GM19468 (cell line): Measurements from ENCODE around the gene RHOBTB3.
A peak's percentile ranks its signal among the peaks of the same experiment; 100 is the strongest.
"Not testable (repeated sequence)": the region's sequence is repeated elsewhere in the genome, so short reads cannot be mapped to it uniquely, and the experiment has no call there.

Source experiments
- ATAC-seq: cut with Tn5 transposase; IDR thresholded peaks from one replicate; pipeline ENCODE4 v1.9.1; 2021; ENCODE audit warnings: mild to moderate bottlenecking, moderate library complexity, moderate number of reproducible peaks; ENCODE audit not compliant: unreplicated experiment; ENCODE audit errors: extremely low read depth

Gene RHOBTB3

DNA sequence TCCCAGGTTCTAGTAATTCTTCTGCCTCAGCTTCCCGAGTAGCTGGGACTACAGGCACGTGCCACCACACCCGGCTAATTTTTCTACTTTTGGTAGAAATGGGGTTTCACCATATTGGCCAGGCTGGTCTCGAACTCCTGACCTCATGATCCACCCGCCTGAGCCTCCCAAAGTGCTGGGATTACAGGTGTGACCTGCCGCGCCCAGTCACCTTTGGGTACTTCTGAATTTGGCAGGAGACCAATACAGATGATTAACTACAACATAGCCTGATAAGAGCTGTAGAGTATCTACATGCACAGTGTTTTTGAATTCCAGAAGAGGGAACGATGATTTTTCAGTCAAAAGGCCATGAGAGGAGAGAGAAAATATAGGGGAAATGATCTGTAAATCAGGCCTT is 81.9 kb downstream of the RHOBTB3 start:
- ATAC-seq = not testable (repeated sequence)

DNA sequence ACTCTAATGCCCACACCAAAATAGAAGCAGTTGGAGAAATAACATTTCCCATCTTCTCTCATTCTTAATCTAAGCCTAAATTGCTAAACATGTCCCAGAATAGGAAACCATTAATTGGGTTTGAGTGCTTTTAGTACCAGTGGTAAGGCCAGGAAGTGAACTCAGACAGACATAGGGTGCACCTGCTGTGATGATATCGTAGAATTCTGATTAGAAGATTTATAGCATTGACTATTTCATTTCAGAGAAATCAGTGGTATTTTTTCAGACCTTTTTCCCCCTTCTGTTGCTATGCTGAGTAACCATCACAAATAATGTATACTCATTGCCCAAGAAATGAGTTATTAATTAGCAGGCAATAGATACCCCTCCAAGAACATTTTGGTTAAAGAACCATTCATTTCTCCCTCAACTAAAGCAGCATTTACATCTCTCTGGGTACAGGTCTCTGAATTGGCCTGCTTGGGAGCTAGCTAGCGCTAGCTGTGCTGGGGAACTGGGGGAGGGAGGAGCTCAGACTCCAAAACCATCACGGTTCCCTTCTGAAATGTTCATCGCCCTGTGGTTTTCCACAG is 84.1 kb downstream of the RHOBTB3 start:
- ATAC-seq = no peak

DNA sequence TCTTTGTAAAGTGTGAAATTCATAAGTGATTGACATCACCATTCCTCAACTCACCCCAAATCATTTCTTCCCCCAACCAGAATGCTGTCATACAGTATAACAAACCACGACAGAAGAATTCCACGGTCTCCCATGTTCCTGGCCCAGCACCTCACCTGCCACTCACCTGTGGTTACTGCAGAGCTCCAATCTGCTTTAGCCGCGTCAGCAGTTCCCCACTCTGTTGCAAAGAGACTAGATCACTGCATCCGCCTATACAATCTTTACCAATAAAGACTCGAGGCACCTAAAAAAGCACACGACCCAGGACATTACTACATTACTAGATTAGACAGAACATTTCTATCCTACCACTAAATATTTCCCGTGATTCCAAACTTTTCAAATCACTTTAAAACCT is 85.2 kb downstream of the RHOBTB3 start:
- no peak for ATAC-seq

DNA sequence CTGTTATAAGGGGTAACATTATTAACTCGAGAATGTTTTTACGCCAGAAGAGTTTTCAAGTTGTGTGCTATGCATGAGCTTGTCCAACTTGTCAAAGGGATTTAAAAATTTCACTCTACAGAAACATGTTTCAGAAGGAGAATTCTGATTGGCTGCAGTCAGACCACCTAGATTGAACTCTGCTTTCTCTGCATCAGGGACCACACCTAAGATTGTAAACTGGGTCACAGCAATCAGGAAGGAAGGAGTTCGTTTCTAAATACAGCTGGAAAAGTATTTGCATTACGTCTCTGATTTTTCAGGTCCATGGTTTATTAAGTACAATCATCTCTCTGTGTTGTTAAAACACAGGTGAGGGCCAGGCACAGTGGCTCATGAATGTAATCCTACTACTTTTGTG is 85.6 kb downstream of the RHOBTB3 start:
- ATAC-seq = no peak

DNA sequence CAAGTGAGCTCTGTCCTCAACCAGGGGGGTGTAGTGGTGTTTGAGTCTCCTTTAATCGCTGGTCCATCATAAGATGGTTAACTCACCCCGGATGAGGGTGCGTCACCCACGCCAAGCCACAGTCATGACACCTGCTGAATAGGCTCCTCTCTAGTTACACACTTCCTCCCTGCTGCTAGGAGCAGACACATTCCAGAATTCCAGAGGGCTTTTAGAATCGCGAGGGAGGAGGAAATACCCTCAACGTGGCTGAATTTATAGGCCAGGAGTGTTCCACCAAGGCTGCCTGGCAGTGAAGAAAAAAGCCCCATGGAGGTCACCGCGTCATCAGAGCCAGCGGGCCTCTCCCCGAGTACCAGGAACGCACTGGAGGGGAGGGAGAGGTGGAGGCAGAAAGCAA is 86.3 kb downstream of the RHOBTB3 start:
- ATAC-seq = no peak

DNA sequence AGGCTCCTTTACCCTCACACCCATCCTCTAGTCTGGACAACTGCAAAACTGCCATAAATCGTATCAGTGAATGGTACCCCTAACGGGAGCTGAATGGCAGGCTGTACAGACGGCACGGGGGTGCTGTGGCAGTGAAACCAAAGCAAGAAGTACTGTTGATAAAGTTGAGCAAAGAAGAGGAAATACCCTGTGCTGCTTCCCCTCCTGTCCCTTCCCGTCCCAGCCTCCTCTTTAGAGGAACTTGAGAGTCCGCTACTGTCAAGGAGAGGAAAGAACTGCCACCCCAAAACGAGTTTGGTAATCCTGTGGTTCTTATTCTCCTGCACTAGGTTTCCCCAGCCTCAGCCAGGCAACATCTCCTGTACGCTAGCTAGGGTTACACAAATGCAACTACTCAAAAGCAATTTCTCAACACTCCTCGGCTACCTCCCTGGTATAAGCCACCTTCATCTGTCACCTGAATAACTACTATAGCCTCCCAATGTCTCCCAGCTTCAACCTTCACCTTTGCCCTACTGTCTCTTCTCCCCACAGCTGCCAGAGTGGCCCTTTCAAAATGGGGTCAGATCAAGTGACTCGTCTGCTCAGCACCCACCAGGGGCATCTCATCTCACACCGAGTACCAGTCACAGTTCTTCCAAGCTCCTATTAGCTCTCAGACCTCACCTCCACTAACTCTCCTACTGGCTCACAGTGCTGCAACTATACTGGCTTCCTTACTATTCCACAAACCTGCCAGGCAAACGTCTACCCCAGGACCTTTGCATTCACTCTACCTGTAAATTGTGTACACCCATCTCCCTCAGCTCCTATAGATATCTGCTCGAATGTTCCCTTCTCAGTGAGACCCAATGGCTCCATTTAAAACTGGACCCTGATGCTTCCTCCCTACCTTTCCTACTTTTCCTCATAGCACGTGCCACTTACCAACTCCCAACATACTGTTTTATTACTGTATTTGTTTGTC is 87.3 kb downstream of the RHOBTB3 start:
- ATAC-seq = no peak

DNA sequence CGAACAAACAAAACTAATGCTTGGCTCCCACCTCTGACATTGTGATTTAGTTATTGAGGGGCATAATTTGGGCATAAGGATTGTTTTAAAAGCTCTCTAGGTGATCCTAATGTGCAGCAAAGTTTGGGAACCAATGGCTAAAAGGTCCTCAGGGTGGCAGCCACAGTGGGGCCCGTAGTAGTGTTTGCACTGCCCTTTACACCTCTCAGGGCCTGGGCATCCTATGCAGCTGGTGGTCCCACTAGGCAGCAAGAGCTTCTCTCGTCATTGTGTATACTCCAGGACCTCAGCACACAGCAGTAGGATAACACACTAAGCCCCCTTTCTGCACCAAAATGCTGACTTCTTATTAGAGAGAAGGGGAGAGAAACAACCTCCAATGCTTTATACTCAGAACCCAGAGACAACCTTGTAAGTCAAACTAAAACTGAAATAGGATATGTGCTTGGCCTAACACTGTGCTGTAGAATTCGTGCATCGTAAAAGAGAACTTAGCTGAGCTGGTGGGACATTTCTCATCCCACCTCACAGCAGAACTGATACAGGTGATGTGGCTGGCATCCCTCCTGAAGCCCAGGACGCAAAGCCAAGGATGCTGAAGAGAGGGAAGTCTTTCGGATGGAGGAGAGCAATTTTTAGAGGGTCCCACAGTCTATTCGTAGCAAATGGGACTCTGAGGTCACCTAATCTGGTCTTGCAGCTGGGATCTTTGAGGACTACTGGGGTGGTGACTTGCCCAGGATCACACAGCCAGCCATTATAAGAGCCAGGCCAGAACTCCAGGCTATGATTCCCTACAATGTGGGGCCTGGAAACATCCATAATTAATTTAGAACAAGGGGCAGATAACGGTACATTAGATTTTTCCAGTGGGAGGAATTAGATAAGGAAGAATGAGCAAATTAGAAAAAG is 90.2 kb downstream of the RHOBTB3 start:
- no peak for ATAC-seq

DNA sequence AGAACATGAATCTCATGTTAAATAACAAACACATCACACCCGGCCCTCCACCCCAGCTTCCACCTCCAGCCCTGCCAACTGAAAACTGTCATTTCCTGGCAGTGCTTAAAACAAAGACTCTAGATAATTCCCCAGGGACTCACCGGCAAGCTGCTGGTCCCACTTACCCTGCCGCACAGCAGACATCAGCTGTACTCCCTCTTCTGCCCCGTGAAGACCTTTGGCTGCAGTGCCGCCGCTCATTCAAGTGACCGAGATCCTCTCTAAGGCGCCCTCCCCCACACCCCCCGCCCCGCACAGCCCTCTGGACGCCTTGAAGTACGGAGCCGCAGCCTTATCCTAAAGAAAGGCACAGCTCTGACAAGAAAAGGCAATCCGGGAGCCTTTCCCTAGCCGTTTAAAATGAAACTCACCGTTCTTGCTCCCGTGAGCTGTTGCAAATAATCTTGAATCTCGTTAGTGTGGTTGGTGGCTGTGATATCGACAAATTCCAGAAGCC is 91.0 kb downstream of the RHOBTB3 start:
- peak; percentile 21 for ATAC-seq

DNA sequence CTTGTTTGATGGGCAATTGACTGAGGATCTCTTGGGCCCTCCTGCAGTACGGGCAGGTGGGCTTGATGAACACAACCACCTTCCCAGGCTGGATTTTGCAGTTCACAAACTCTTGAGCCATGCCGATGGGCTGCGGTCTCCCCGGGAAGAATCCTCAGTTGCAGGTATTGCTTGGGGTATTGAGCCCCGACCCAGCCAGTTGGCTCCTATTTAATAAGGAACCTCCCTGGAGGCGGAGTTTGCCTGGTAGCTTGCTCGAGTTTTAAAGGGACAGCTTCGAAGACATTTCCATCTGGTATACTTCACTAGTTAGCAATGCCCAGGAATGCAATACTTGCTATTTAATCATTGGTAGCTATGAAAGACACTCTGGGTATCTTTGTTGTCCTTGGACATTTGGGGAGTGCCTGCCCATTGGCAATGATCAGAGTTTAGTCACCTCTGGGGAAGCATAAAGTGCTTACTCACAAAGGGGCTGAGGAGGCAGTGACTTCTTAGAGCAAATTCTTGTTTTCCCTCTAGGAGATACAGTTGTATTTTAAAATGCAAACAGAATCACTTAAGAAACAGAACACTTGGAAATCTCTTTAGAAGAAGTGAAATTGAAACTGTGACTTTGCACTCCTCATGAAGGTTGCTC is 91.5 kb downstream of the RHOBTB3 start, which contains the start of gene GLRX:
Gene GLRX, minus strand, starts transcription at position 185 of the 640 bp plus-strand sequence. Its CDS starts 64 bp downstream, at position 121.
- ATAC-seq = no peak

DNA sequence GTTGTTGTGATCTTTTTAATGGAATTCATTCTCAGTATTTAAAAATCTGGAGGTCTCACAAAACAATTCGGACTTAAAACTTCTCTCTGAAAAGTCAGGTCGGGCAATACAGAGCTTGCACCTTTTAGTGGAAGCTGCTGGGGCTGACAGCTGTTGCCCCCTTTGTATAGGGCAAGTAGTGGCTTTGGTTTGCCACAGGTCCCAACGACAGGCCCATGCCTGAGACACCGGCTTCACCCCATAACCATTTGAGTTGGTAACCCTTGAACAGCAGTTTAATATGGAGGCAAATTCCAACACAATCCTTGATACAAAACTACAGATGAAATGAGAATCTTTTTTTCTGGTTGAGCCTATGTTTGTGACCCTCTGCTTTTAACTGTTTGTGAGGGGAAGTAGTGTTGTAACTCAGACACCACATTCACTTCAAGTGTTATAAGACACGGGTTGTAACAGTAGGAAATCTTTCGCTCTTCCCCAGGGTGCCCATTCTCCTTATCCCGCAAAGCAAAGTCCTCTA is 92.1 kb downstream of the RHOBTB3 start:
- ATAC-seq = no peak

DNA sequence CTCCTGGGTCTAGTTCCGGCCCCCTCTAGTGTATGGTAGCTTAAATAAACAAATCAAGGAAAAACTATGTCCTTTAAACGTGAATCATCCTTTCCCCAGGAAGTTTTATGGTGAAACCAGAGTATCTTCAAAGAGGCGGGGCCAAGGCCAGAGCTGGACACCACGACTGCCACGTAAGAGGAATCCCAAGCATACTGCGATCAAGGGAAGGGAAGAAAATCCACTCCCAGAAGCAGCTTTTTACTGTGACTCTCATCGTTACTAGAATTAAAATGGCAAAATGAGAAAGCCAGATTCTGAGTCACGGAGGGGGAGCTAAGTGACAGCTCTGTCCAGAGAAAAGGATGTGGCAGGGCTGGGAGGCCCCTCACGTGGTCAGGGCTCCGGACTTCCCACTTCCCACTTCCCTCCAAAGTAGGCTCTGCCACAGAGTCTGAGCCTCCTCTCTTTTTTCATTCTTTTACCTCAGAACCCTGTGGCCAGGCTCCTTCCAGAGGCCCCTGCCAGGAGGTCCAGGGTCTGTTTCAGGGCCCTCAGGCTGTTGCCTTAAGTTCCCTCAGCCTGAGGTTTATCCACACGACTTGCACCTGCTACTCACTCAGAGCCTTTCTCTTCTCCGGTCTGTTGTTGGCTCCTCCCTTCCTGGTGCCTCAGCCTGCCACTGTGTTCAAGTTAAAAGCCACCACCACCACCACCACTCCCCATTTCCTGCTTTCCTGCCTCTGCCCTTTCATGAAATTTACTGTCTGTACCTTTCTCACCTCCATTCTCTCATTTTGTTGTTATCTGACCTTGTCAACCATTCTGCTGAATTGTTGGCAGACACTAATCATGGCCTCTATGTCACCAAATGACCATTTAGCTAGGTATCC is 92.8 kb downstream of the RHOBTB3 start:
- peak; percentile 40 for ATAC-seq

DNA sequence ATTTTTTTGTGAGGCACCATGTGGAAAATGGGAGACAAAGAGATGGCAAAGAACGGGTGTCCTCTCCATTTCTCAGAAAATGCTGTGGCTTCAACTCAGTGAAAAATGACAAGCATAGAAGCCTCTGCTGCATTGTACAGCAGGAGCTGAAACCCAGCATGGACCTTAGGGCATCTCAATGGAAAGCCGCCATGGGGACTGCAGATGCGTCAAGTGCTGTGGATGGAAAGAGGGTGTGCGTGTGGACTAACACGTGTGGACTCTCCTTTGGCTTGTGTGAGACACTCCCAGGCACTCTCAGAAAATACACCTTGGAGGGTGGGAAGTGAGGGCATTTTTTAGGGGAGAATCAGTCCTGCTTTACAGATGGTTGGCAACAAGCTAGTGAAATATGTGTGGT is 93.6 kb downstream of the RHOBTB3 start:
- ATAC-seq = no peak

DNA sequence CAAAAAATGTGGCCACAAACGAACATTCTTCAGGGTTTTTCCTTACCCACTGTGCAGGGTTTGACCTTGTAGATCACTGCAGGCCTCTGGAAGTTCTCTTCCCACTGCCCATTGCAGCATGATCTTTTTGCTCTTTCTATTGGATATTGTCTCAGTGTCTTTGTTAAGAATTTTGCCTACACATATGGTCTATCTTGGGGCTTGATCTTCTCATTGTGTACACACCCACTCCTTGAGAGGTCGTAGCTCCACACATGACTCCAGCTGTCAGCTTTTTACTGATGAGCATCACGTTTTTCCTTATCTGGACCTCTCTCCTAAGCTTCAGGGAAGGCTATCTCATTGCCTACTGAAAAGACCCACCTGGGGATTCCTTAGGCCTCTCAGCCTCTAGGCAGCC is 94.4 kb downstream of the RHOBTB3 start:
- ATAC-seq = no peak

DNA sequence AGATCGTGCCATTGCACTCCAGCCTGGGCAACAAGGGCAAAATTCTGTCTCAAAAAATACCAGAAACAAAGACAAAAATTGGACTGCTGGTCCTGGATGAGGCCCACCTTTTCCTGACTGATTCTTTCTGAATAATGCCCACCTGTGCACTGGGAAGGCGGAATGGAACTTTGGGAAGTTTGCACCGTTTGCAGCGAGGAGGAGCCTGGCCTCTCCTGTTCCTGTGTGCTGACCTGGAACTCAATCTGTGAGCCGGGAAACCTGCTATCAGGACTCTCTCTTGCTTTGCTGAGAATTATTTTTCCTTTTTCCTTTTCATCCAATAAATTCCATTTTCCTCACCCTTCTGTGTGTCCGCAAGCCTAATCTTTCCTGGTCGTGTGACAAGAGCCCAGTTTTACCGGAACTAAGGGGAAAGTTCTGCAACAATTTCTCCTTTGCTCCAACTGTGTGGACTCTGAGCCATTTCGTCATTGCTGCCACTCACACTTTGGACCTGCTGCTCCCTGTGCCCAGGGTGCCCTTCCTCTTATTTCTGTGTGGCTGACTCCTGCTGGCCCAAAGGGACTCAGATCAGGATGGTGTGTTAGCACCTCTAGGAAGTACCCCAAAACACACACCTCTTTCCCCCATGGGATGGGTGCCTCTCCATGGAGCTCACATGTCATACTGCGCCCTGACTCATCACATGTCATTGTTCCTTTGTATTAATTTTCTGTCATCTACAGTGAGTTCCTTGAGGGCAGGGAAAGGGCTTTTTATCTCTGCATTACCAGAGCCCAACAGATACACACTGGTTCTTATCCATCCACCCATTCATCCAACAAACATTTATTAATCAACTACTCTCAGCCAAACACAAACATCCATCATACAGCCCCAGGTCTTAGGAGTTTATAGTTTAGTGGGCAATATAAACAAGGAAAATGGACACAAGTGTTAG is 96.1 kb downstream of the RHOBTB3 start:
- ATAC-seq = no peak

DNA sequence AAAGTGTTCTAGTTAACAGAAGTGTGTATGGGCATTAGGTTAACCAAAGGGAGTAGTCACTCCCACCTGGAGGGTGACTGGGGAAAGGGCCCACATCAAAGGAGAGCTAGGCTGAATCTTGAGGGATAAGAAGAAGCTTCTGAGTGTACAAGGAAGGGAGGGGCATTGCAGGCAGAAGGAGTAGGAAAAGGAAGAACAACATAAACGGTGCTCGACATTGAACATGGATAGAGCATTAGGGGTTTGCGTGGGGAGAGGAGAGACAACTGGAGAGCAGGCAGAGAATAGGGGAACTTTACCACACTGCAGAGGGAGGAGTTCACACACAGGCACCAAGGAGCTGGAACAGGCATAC is 96.7 kb downstream of the RHOBTB3 start:
- no peak for ATAC-seq

DNA sequence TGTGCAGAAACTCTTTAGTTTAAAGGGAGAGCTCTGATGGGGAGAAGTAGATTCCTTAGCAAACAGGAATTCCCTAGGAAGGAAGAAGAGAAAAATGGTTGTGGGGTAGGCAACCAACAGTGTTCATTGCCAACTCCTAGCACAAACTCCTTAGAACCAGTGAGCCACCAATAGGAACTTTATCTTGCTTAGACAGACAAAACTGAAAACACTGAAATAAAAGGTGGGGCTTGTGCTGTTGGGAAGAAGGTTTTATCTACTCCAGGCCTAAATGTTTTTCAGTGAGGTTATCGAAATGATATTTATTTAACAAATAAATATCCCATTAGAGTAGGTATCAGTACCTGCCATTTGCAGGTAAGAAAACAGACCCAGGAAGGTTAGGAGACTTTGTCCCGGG is 99.1 kb downstream of the RHOBTB3 start:
- ATAC-seq = no peak

DNA sequence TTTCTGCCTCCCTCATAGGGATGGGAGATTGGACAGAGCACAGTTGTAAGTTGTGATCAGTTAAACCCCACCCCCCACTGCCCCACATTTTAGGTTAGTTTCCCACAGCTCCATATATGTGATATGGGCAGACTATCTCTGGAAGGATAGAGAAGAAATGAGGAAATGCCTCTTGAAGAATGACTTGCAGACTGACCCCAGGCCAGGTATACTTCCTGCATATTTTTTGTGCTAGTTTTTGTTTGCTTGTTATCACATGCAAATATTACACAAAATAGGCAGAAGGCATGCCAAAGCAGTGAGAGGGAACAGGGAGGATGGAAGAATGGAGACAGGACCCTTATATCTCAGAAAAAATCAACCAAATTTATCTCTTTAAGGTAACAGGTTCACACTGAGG is 101.5 kb downstream of the RHOBTB3 start:
- no peak for ATAC-seq
